Caco-2 (cell line): ENCODE data around the gene MYO16. TPM values are rescaled to one million over a fixed set of nuclear protein-coding genes. Genes with fewer than 3 reads are reported as not detected.

Source experiments
- BruUV-seq: library from RNA; stranded (reverse); fragments of 400-500 nt; replicated peaks from 2 replicates; lab custom pipeline; 2021; lab: Mats Ljungman, UMichigan
- CTCF ChIA-PET: fragments of 300-600 bp; sonication (Branson Sonifier 250); formaldehyde crosslinking; loops from one replicate; lab custom pipeline; 2022; ENCODE audit warnings: antibody characterized with exemption; lab: Charles Lee
- POLR2A ChIA-PET: fragments of 300-600 bp; sonication (Branson Sonifier 250); formaldehyde crosslinking; loops from one replicate; lab custom pipeline; 2022; ENCODE audit warnings: antibody characterized with exemption; lab: Charles Lee
- DNase-seq, 2 experiments: peaks; one replicate each; pipeline versions ENCODE4 v3.0.0 to v3.0.0-alpha.2; 2020 to 2022
- H3K27me3 ChIP-seq: replicated peaks from 2 replicates; pipeline ENCODE4 v1.6.0; 2011; ENCODE audit warnings: low read length; ENCODE audit not compliant: control insufficient read depth, insufficient read depth
- H3K36me3 ChIP-seq: 2 replicates; pipeline ENCODE4 v1.5.1; 2011; ENCODE audit warnings: low read length; ENCODE audit not compliant: control insufficient read depth, insufficient read depth
- H3K4me1 ChIP-seq: fragments of 250-450 bp; sonication (Bioruptor Pico); 2 replicates; pipeline ENCODE4 v1.5.1; 2020; ENCODE audit warnings: mild to moderate bottlenecking
- H3K4me3 ChIP-seq: 2 replicates; pipeline ENCODE4 v1.5.1; 2011; ENCODE audit warnings: low read depth, mild to moderate bottlenecking, control low read depth, low read length
- H3K9me3 ChIP-seq: fragments of 250-450 bp; sonication (Bioruptor Pico); 2 replicates; pipeline ENCODE4 v1.5.1; 2020; ENCODE audit warnings: mild to moderate bottlenecking, moderate library complexity
- H3K27ac Mint-ChIP-seq: one replicate; pipeline ENCODE4 v1.8.0; 2022; ENCODE audit warnings: mixed read lengths; ENCODE audit not compliant: unreplicated experiment
- H3K27me3 Mint-ChIP-seq: one replicate; pipeline ENCODE4 v1.8.0; 2022; ENCODE audit warnings: mixed read lengths; ENCODE audit not compliant: insufficient read depth, unreplicated experiment
- H3K36me3 Mint-ChIP-seq: one replicate; pipeline ENCODE4 v1.8.0; 2022; ENCODE audit warnings: mild to moderate bottlenecking, mixed read lengths; ENCODE audit not compliant: insufficient read depth, unreplicated experiment
- H3K4me1 Mint-ChIP-seq: one replicate; pipeline ENCODE4 v1.8.0; 2022; ENCODE audit warnings: low read depth, mixed read lengths; ENCODE audit not compliant: unreplicated experiment
- H3K4me3 Mint-ChIP-seq: one replicate; pipeline ENCODE4 v1.8.0; 2022; ENCODE audit warnings: mild to moderate bottlenecking, moderate library complexity, mixed read lengths; ENCODE audit not compliant: unreplicated experiment
- H3K9me3 Mint-ChIP-seq: one replicate; pipeline ENCODE4 v1.8.0; 2022; ENCODE audit warnings: mixed read lengths; ENCODE audit not compliant: unreplicated experiment
- CTCF ChIP-seq, 2 experiments: fragments of 200-600 bp in 1 of 2; IDR thresholded peaks; 1 replicate in 1 of 2; 2 replicates in 1 of 2; pipeline versions ENCODE4 v1.5.1 to v1.8.0; 2011 to 2022; ENCODE audit warnings: antibody characterized with exemption in 1 of 2, control low read depth in 1 of 2, inconsistent platforms in 1 of 2, low read depth in 1 of 2, low read length in 1 of 2, mild to moderate bottlenecking in 1 of 2, moderate library complexity in 1 of 2; ENCODE audit not compliant: insufficient read depth in 1 of 2, severe bottlenecking in 1 of 2, unreplicated experiment in 1 of 2
- intact Hi-C: fragments of 100-400 bp; cut with micrococcal nuclease; formaldehyde crosslinking; loops from one replicate; pipeline ENCODE4 v1.10.0; 2022; ENCODE audit not compliant: unreplicated experiment
- total RNA-seq: library from RNA; stranded (reverse); gene quantifications from 2 replicates; pipeline ENCODE4 v1.2.3, GENCODE V29; 2022

The MYO16 gene
- total RNA-seq, 1 experiment from 2014 or later: not detected

DNA sequence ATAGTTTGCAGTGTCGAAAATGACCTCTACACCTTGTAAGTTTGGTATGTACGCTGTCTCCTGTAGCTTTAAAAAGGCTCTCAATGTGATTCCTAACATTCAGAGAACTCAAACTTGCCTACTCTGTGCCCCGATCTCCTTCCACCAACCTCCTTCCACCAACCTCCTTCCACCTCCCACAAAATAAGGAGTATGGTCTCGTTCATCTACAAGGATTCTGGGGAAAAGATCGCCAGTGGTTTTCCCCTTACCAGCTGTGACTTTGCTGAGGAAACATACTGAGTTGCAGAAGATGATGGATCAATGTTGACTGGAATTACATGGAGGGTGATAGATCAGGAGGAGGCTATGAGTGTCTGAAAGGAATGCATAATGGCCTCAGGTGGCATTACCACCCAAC, 16.0 kb downstream of the MYO16 start:
- ChIA-PET POLR2A (no interaction called here), CTCF (no interaction called here)
- Histone ChIP-seq H3K27me3 (no peaks in the 10 kb centered on the region), H3K4me1 (no peaks in the 10 kb centered on the region), H3K9me3 (no peaks in the 10 kb centered on the region), H3K4me3 (no peak overlapping the region), H3K36me3 (no peaks in the 10 kb centered on the region)
- Mint-ChIP-seq H3K9me3 (peaks cover 10% of the 10 kb centered on the region), H3K27me3 (no peaks in the 10 kb centered on the region), H3K27ac (no peak overlapping the region), H3K4me1 (no peaks in the 10 kb centered on the region), H3K4me3 (no peak overlapping the region), H3K36me3 (no peaks in the 10 kb centered on the region)
- TF ChIP-seq CTCF (IDR thresholded peaks at IDR 0.05; ENCODE audit: insufficient read depth in 1 of 2, low read depth in 1 of 2, low read length in 1 of 2, severe bottlenecking in 1 of 2, unreplicated experiment in 1 of 2): no peak
- intact Hi-C loops: no loop called here
- DNase-seq: no peak
- BruUV-seq: no TSS peak

DNA sequence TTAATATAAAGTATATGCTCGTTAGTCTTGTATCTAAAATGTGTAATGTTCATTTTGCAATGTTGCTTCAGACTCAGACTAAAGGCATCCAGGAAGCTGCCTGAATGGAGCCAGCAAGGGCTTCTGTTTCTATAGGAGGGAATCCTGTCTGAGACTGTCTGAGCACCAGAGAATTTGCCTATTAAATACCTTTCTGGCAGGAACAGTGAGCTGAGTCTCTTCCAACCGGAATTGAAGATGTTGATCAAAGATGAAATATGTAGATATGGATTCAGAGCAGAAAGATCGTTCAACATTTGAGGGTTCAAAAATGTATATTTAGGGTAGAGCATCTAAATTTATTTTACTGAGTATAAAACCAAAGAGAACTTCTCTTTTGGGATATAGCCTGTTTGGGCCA, 20.9 kb downstream of the MYO16 start:
- DNase-seq: no peak
- no peak overlapping the region for H3K4me3 Mint-ChIP-seq
- Histone ChIP-seq H3K4me1 (no peaks in the 10 kb centered on the region), H3K27me3 (no peaks in the 10 kb centered on the region), H3K36me3 (no peaks in the 10 kb centered on the region), H3K4me3 (no peak overlapping the region), H3K9me3 (no peaks in the 10 kb centered on the region)
- H3K27me3 Mint-ChIP-seq: no peaks in the 10 kb centered on the region
- no peak for TF ChIP-seq CTCF (IDR thresholded peaks at IDR 0.05; ENCODE audit: insufficient read depth in 1 of 2, low read depth in 1 of 2, low read length in 1 of 2, severe bottlenecking in 1 of 2, unreplicated experiment in 1 of 2)
- ChIA-PET POLR2A (no interaction called here), CTCF (no interaction called here)
- no peaks in the 10 kb centered on the region for H3K36me3 Mint-ChIP-seq
- H3K27ac Mint-ChIP-seq: no peak overlapping the region
- no peaks in the 10 kb centered on the region for H3K4me1 Mint-ChIP-seq
- peaks cover 10% of the 10 kb centered on the region for H3K9me3 Mint-ChIP-seq
- no TSS peak for BruUV-seq
- intact Hi-C loops: no loop called here

DNA sequence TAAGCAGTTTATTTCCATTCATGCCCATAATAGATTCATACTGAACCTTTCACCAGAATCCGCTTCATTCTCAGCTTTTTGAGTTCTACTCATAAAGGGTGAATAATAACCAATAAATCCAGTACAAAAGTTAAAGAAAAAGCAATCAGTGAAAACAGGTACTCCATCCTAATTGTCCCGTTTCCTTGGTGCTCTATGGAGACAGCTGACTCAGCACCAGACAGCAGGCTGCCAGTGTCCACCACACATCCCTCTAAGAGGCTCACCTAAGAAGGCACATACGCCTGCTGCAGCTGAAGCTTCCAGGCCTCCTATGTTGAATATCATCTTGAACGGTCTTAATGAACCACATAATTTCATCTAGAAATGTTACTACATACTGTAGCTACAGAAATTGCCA, 27.3 kb downstream of the MYO16 start:
- CTCF ChIA-PET: no interaction called here
- Histone ChIP-seq H3K36me3 (no peaks in the 10 kb centered on the region), H3K4me1 (no peaks in the 10 kb centered on the region), H3K27me3 (no peaks in the 10 kb centered on the region), H3K4me3 (no peak overlapping the region), H3K9me3 (no peaks in the 10 kb centered on the region)
- Mint-ChIP-seq H3K4me3 (no peak overlapping the region), H3K4me1 (no peaks in the 10 kb centered on the region), H3K9me3 (no peaks in the 10 kb centered on the region), H3K27me3 (peaks cover 5% of the 10 kb centered on the region), H3K36me3 (no peaks in the 10 kb centered on the region), H3K27ac (no peak overlapping the region)
- intact Hi-C loops: no loop called here
- BruUV-seq: no TSS peak
- no peak for TF ChIP-seq CTCF (IDR thresholded peaks at IDR 0.05; ENCODE audit: insufficient read depth in 1 of 2, low read depth in 1 of 2, low read length in 1 of 2, severe bottlenecking in 1 of 2, unreplicated experiment in 1 of 2)
- no peak for DNase-seq
- POLR2A ChIA-PET: no interaction called here
